ENCODE data around the gene TRIM72.
"Not testable (repeated sequence)": the region's sequence is repeated elsewhere in the genome, so short reads cannot be mapped to it uniquely, and the experiment has no call there.

TRIM72 gene

GRCh38 chr16:31260136-31260931 lies 46.4 kb downstream of the TRIM72 start:
- no peak for DNase-seq

- no peak for DNase-seq
Measured at GRCh38 chr16:31262084-31262483, 48.2 kb downstream of the TRIM72 start.

GRCh38 chr16:31265329-31266245 lies 51.7 kb downstream of the TRIM72 start:
- no peak for DNase-seq

GRCh38 chr16:31267332-31268032 lies 53.6 kb downstream of the TRIM72 start:
- no peak for DNase-seq

GRCh38 chr16:31268033-31268365 lies 54.1 kb downstream of the TRIM72 start:
- DNase-seq = no peak

GRCh38 chr16:31268891-31269290 lies 55.0 kb downstream of the TRIM72 start:
- DNase-seq = no peak

- DNase-seq = no peak
Measured at GRCh38 chr16:31269541-31269940, 55.6 kb downstream of the TRIM72 start.

- not testable (repeated sequence) for DNase-seq
Measured at GRCh38 chr16:31269973-31270372, 56.1 kb downstream of the TRIM72 start.

GRCh38 chr16:31270795-31271194 lies 56.9 kb downstream of the TRIM72 start:
- no peak for DNase-seq

GRCh38 chr16:31271621-31272190 lies 57.8 kb downstream of the TRIM72 start:
- DNase-seq = no peak

- DNase-seq = no peak
Measured at GRCh38 chr16:31273187-31273586, 59.3 kb downstream of the TRIM72 start.

GRCh38 chr16:31273676-31274075 lies 59.8 kb downstream of the TRIM72 start:
- no peak for DNase-seq

GRCh38 chr16:31274831-31275816 lies 61.2 kb downstream of the TRIM72 start:
- no peak for DNase-seq

- DNase-seq = no peak
Measured at GRCh38 chr16:31276600-31276999, 62.7 kb downstream of the TRIM72 start.

- DNase-seq = no peak
Measured at GRCh38 chr16:31277659-31278260, 63.8 kb downstream of the TRIM72 start.

GRCh38 chr16:31278853-31279252 lies 64.9 kb downstream of the TRIM72 start:
- DNase-seq = not testable (repeated sequence)

All from NCI-H510A (cell line).